Amygdala (tissue), 56 donors: ENCODE measurements around the gene SLC18A3.

ENCODE experiments used
- DNase-seq, 56 donors: peaks; one replicate each; lab custom pipeline; 2025; lab: John Stamatoyannopoulos, UW

The SLC18A3 gene

GRCh38 chr10:49647985-49648795 lies 38.1 kb downstream of the SLC18A3 start:
- no peak for DNase-seq

DNA sequence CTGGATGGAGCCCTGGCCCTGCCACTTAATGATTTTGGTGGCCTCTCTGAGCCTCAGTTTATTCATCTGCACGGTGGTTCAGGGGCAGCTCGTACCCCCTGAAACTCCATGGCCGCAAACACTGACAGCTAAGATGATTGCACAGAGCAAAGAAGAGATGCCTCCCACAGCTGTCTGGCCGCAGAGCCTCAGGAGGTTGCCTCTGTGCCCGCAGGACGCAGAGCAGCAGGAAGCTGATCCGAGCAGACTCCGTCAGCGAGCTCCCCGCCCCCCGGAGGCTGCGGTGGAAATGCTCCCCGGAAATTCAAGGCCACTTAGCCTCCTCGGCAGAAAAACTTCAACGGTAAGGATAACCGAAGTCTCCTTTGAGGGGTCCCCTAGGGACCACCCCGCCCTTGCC lies 39.2 kb downstream of the SLC18A3 start:
- DNase-seq, result no peak

GRCh38 chr10:49649936-49650723 lies 40.0 kb downstream of the SLC18A3 start:
- no peak for DNase-seq

GRCh38 chr10:49650724-49651034 lies 40.6 kb downstream of the SLC18A3 start:
- no peak for DNase-seq

DNA sequence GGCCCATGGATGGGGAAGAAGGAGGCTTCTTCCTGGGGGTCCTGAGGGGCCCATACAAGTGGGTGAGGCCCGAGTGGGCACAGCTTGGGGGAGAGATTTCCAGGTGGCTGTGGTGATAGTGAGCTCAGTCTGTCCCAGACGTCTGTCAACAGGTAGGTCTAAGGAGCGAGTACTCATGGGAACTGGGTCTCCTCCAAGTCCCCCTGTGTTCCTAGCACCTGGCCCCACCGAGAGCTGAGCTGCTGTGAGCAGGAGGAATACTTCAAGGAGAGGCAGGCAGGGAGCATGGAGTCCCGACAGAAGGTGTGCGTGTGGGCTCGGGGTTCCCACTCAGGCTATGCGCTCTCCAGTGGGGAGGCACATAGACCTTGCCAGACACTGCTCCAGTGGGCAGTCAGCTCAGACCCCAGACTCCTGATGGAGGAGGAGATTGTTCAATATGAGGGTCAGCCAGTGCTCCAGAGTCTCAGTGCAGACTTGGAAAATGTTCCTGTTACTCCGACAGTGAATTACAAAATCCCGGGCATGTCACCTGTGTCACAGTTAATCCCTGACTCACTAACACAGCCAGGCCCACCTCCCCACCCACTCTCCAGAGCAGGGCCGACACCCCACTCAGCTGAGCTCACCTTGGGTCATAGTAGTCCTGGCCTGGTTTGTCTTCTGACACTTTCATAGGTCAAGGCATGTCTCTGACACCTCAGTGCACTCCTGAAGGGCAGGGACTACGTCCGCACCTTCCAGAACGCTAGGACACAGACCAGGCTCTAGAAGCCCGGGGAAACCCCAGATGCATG lies 41.1 kb downstream of the SLC18A3 start:
- DNase-seq, result no peak

DNA sequence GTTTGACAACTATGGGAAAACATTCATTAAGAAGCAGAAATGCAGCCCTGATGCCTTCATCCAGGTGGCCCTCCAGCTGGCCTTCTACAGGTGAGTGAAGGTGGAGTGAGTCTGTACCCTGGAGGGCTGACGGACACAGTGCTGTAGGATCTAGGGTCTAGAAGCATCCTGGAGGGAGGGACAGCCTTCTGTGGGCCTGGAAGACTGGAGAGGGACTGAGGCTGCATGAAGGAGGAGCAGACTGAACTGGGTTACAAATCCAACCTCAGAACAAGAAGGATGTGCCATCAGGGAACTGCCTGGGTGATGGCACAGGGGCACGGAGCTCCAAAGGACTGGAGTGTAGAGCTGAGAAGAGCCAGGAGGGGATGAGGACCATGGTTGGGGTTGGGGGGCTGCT lies 41.8 kb downstream of the SLC18A3 start:
- no peak for DNase-seq

DNA sequence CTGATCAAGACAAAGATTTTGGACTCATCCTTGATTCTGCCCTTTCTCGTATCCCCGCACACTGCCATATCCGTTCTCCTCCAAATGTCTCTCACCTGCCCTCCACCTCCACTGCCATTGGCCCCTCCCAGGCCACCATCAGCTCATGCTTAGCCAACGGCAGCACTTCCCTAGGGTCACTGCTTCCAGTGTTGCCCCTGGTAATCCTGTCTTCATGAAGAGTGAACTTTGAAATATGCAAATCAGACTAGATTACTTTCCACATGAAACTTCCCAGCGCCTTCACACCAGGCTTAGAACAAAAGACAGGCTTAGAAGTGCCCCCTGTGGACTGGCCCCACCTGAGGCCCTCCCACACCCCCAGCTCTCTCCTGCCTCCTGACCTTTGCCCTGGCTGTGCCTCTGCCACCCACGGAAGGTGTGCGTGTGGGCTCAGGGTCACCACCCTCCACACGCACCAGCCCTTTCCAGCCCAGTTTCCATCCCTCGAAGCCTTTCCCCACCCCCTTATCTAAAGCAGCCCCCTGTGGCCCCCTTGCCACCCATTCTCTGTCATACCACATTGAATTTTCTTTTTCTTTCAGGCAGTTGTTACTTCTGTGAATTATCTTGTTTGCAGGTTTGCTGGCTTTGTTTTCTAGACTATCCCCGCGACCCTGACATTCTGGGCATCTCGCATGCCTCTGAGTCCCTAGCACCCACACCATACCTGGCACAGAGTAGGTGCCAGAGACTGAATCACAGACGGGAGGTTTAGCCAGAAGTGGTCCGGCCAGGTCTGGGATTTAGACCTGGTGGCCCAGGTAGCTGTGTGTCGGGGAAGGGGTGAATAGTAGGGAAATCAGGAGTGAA lies 42.5 kb downstream of the SLC18A3 start:
- no peak for DNase-seq

DNA sequence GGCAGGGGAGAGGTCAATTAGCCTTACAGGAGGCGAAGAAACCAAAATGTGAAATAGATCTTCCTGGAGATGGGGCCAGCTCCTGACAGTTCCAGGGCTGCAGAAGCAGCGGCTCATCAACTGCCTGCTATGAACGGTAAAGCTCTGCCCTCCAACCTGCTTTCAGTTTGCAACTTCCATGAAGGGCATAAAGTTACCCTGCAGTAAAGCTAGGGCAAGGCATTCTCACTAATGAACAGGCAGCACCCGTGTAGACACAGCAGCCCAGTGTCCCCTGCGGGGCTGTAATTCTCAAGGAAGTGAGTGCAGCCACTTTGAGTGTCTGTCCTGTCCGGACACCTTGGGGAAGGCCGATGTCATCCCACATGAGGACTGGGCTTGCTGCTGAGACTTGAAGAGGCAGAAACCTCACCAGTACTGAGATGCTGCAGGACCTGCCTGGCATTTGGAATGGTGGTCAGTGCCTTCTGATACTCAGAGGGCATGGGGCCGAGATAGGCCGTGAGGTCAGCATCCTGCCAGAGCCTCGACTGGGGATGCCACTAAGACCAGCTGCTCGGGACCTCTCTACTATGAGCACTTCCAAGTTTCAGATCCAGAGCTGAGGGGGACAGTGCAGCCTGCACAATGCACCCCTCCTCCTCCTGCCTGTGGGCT lies 43.3 kb downstream of the SLC18A3 start:
- no peak for DNase-seq

DNA sequence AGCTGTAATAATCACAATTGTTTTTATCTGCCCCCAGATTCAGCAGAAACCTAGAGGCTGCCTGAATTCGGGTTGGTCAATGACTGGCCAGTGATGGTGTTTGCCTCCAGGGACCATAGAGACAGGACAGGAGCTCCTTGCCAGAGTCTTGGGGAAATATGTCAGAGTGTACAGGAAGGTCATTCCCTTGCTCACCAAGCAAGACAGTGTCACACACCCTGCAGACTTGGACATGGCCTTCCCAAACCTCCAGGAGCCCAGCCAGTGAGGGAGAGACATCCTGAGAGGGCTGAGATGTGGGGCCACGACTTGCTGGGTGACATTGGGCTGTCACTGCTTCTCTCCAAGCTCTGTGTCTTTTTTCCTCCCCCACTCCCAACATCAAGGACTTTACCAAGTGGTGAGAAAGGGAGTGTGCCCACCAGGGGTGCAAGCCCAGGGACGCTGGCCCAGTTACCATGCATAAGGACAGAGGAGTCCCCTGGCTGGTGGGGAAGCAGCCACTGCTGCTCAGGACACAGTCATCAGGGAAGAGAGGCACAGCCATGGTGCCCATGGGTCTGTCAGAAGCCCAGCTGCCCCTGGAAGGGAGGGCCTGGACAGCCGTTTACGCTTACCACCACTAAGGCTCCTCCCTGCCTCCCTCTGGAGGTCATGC lies 44.1 kb downstream of the SLC18A3 start:
- DNase-seq, result no peak

GRCh38 chr10:49655099-49655498 lies 45.0 kb downstream of the SLC18A3 start:
- no peak for DNase-seq

DNA sequence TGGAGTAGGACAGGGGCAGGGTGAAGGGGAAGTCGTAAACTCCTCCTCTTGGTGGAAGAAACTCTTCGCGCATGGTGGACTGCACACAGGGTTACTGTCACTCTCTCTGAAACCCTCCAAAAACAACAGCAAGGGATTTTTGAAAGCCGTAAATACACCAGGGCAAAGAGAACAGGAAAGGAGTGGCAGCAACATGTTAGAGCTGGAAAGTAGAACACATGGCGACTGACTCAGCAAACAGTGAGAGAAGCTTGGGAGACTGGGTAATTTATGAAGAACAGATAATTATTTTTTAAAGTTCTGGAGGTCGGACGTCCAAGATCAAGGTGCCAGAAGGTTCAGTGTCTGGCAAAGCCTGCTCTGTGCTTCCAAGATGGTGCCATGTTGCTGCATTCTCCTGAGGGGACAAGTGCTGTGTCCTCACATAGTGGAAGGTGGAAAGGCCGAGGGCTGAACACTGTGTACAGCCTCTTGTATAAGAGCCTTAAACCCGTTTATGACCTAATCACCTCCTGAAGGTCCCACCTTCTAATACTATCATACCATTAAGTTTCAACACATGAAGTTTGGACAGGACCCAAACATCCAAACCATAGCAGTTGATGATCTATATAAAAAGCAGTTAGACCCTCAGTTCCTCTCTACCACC lies 46.9 kb downstream of the SLC18A3 start:
- DNase-seq, result no peak

GRCh38 chr10:49657606-49658005 lies 47.5 kb downstream of the SLC18A3 start:
- DNase-seq, result no peak

- no peak for DNase-seq
These were observed 51.2 kb downstream of the SLC18A3 start for GRCh38 chr10:49661140-49661856.
